Measurements from ENCODE around the gene NMRK2.
"Not testable (repeated sequence)": the region's sequence is repeated elsewhere in the genome, so short reads cannot be mapped to it uniquely, and the experiment has no call there.

DNA sequence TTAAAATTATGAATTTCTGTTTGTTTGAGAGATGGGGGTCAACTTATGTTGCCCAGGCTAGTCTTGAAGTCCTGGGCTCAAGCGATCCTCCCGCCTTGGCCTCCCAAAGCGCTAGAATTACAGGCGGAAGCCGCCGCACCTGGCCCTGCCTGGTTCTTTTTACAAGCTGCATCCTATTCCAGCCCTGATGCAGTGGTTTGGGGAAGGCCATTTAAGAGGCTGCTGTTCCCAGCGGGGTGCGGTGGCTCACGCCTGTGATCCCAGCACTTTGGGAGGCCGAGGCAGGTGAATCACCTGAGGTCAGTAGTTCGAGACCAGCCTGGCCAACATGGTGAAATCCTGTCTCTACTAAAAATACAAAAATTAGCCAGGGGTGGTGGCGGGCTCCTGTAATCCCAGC lies 35.1 kb downstream of the NMRK2 start:
- not testable (repeated sequence) for TF ChIP-seq MAZ (IDR thresholded peaks at IDR 0.05; ENCODE audit: borderline replicate concordance, low read depth, low read length); BHLHE40 (IDR thresholded peaks at IDR 0.05; ENCODE audit: low read depth, low read length); POLR2A (IDR thresholded peaks at IDR 0.05; ENCODE audit: low read length); CEBPB (IDR thresholded peaks at IDR 0.05); EHMT2 (IDR thresholded peaks at IDR 0.05; ENCODE audit: low read depth); MYC (IDR thresholded peaks at IDR 0.05; ENCODE audit: borderline replicate concordance, low read length); JUN (IDR thresholded peaks at IDR 0.05); KDM1A (IDR thresholded peaks at IDR 0.05; ENCODE audit: low read depth); NPAS2 (CRISPR knock-in tag; IDR thresholded peaks at IDR 0.05; ENCODE audit: borderline replicate concordance); SREBF2 (IDR thresholded peaks at IDR 0.05); SMC3 (IDR thresholded peaks at IDR 0.05); ESRRA (IDR thresholded peaks at IDR 0.05; ENCODE audit: borderline replicate concordance, low read length)
- TF ChIP-seq, protein P1, sequence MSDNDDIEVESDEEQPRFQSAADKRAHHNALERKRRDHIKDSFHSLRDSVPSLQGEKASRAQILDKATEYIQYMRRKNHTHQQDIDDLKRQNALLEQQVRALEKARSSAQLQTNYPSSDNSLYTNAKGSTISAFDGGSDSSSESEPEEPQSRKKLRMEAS (IDR thresholded peaks at IDR 0.05) = not testable (repeated sequence)
- TF ChIP-seq, protein P2, sequence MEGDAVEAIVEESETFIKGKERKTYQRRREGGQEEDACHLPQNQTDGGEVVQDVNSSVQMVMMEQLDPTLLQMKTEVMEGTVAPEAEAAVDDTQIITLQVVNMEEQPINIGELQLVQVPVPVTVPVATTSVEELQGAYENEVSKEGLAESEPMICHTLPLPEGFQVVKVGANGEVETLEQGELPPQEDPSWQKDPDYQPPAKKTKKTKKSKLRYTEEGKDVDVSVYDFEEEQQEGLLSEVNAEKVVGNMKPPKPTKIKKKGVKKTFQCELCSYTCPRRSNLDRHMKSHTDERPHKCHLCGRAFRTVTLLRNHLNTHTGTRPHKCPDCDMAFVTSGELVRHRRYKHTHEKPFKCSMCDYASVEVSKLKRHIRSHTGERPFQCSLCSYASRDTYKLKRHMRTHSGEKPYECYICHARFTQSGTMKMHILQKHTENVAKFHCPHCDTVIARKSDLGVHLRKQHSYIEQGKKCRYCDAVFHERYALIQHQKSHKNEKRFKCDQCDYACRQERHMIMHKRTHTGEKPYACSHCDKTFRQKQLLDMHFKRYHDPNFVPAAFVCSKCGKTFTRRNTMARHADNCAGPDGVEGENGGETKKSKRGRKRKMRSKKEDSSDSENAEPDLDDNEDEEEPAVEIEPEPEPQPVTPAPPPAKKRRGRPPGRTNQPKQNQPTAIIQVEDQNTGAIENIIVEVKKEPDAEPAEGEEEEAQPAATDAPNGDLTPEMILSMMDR (IDR thresholded peaks at IDR 0.05) = not testable (repeated sequence)
